Astrocyte (in vitro differentiated cells and primary cell): ENCODE data around the gene MYT1.

Experiments used
- CTCF ChIP-seq: IDR thresholded peaks from 2 replicates; pipeline ENCODE4 v1.5.1; 2011; ENCODE audit warnings: low read depth, mild to moderate bottlenecking, inconsistent platforms, low read length, moderate library complexity; ENCODE audit not compliant: insufficient read depth
- EZH2 ChIP-seq: IDR thresholded peaks from 2 replicates; pipeline ENCODE4 v1.6.1; 2012; ENCODE audit warnings: mild to moderate bottlenecking, low read length, inconsistent platforms; ENCODE audit not compliant: insufficient read depth

- no peak for TF ChIP-seq CTCF
- no peak for TF ChIP-seq EZH2
Observed at GRCh38 chr20:64232794-64233193, 68.5 kb downstream of the MYT1 start.
